ENCODE measurements around the gene HOXB6.

The HOXB6 gene

GRCh38 chr17:48565022-48565554 lies 39.7 kb downstream of the HOXB6 start:
- no peak for DNase-seq

- no peak for DNase-seq
These were observed 40.4 kb downstream of the HOXB6 start for GRCh38 chr17:48564188-48565021.

GRCh38 chr17:48563867-48564187 lies 41.0 kb downstream of the HOXB6 start:
- no peak for DNase-seq

GRCh38 chr17:48563385-48563838 lies 41.4 kb downstream of the HOXB6 start:
- no peak for DNase-seq

- DNase-seq = no peak
These were observed 41.9 kb downstream of the HOXB6 start for GRCh38 chr17:48562934-48563333.

- no peak for DNase-seq
These were observed 42.6 kb downstream of the HOXB6 start for GRCh38 chr17:48561884-48562810.

- no peak for DNase-seq
These were observed 44.7 kb downstream of the HOXB6 start for GRCh38 chr17:48559840-48560817.

GRCh38 chr17:48559122-48559839 lies 45.5 kb downstream of the HOXB6 start:
- no peak for DNase-seq

- peak; percentile 19 for DNase-seq
These were observed 46.0 kb downstream of the HOXB6 start for GRCh38 chr17:48558831-48559121.

- no peak for DNase-seq
These were observed 46.5 kb downstream of the HOXB6 start for GRCh38 chr17:48558057-48558830.

- DNase-seq = peak; percentile 10
These were observed 48.0 kb downstream of the HOXB6 start for GRCh38 chr17:48556576-48557401.

GRCh38 chr17:48556229-48556575 lies 48.6 kb downstream of the HOXB6 start:
- DNase-seq = peak; percentile 3

GRCh38 chr17:48555258-48556228 lies 49.2 kb downstream of the HOXB6 start:
- DNase-seq = peak; percentile 46

GRCh38 chr17:48554412-48555257 lies 50.2 kb downstream of the HOXB6 start:
- DNase-seq = peak; percentile 54

- peak; percentile 39 for DNase-seq
These were observed 51.0 kb downstream of the HOXB6 start for GRCh38 chr17:48553826-48554225.

GRCh38 chr17:48553190-48553547 lies 51.6 kb downstream of the HOXB6 start:
- peak; percentile 18 for DNase-seq

GRCh38 chr17:48552466-48553189 lies 52.2 kb downstream of the HOXB6 start:
- DNase-seq = peak; percentile 35
